Measurements from ENCODE around the gene UQCRC2.

- no peak for TF ChIP-seq POLR2AphosphoS5 (IDR thresholded peaks at IDR 0.05; ENCODE audit: low read depth, low read length)
- no peak for TF ChIP-seq POLR2A (IDR thresholded peaks at IDR 0.05; ENCODE audit: low read depth, low read length)
- TF ChIP-seq SPI1 (IDR thresholded peaks at IDR 0.05; ENCODE audit: low read depth, low read length): no peak
These were observed 44.7 kb downstream of the UQCRC2 start for GRCh38 chr16:21997697-21998480.
